K562 (cell line): ENCODE measurements around the gene STX1A. TPM values are rescaled to one million over a fixed set of nuclear protein-coding genes. Genes with fewer than 3 reads are reported as not detected.

Source experiments
- BRF1 ChIP-seq: IDR thresholded peaks from 3 replicates; pipeline ENCODE4 v1.6.1; 2011; ENCODE audit warnings: borderline replicate concordance, mild to moderate bottlenecking; ENCODE audit not compliant: insufficient read length; ENCODE audit errors: extremely low read depth
- CBX1 ChIP-seq: sonication (generic); IDR thresholded peaks from 2 replicates; pipeline ENCODE4 v1.6.1; 2016; ENCODE audit warnings: antibody characterized with exemption, low read depth, mild to moderate bottlenecking
- CHD2 ChIP-seq: IDR thresholded peaks from 2 replicates; pipeline ENCODE4 v1.6.1; 2011; ENCODE audit warnings: low read depth, low read length
- CTBP1 ChIP-seq: fragments of 450-650 bp; IDR thresholded peaks from 2 replicates; pipeline ENCODE4 v1.6.1; 2016; ENCODE audit warnings: borderline replicate concordance
- DMBX1 ChIP-seq: fragments of 250-450 bp; sonication (Bioruptor Pico); IDR thresholded peaks from 2 replicates; pipeline ENCODE4 v1.8.0; 2022; ENCODE audit warnings: inconsistent platforms, mild to moderate bottlenecking, moderate library complexity, borderline replicate concordance
- FOXK1 ChIP-seq: sonication (generic); formaldehyde crosslinking; IDR thresholded peaks from 2 replicates; pipeline ENCODE4 v1.8.0; 2022; ENCODE audit warnings: missing genetic modification reagents, mild to moderate bottlenecking, borderline replicate concordance
- GABPA ChIP-seq: fragments of 200-800 bp; sonication (Bioruptor generic); conservative IDR thresholded peaks from 2 replicates; pipeline ENCODE4 v1.6.1; 2016; ENCODE audit warnings: low read depth, missing genetic modification characterization, missing compliant biosample characterization
- GATAD2B ChIP-seq: fragments of 450-650 bp; IDR thresholded peaks from 2 replicates; pipeline ENCODE4 v1.6.1; 2017; ENCODE audit warnings: mild to moderate bottlenecking, borderline replicate concordance
- HNRNPK ChIP-seq: fragments of 200-400 bp; formaldehyde crosslinking; IDR thresholded peaks from one replicate; pipeline ENCODE4 v1.6.1; 2018; ENCODE audit warnings: mild to moderate bottlenecking, low read depth, low read length; ENCODE audit not compliant: poor library complexity, severe bottlenecking
- KDM1A ChIP-seq, 2 experiments: fragments of 450-650 bp; IDR thresholded peaks; 2 replicates each; pipeline ENCODE4 v1.6.1; 2016; ENCODE audit warnings: mild to moderate bottlenecking in 2 of 2
- NEUROD1 ChIP-seq: fragments of 150-350 bp; IDR thresholded peaks from 2 replicates; pipeline ENCODE4 v1.6.1; 2014; ENCODE audit warnings: borderline replicate concordance, low read length, low read depth; ENCODE audit not compliant: partially characterized antibody
- SIN3A ChIP-seq, 2 experiments: fragments of 150-350 bp in 1 of 2; IDR thresholded peaks; 2 replicates each; pipeline ENCODE4 v1.6.1; 2011 to 2016; ENCODE audit warnings: borderline replicate concordance in 2 of 2, low read depth in 2 of 2, low read length in 2 of 2, mild to moderate bottlenecking in 2 of 2, moderate library complexity in 2 of 2; ENCODE audit not compliant: control insufficient read depth in 1 of 2
- SIX5 ChIP-seq, 2 experiments: IDR thresholded peaks; 2 replicates each; pipeline ENCODE4 v1.6.1; 2011; ENCODE audit warnings: low read length in 2 of 2, borderline replicate concordance in 1 of 2, low read depth in 1 of 2, mild to moderate bottlenecking in 1 of 2, moderate library complexity in 1 of 2; ENCODE audit not compliant: insufficient read depth in 1 of 2
- TEAD1 ChIP-seq, 2 experiments: fragments of 450-650 bp in 1 of 2; sonication (generic) in 1 of 2; formaldehyde crosslinking; IDR thresholded peaks; 2 replicates each; pipeline versions ENCODE4 v1.4.0 to v1.8.0; 2020 to 2022; ENCODE audit warnings: mild to moderate bottlenecking in 2 of 2, missing genetic modification reagents in 1 of 2
- ZNF24 ChIP-seq: fragments of 450-650 bp; IDR thresholded peaks from 2 replicates; pipeline ENCODE4 v1.6.1; 2016
- ZNF324 ChIP-seq: fragments of 250-450 bp; sonication (Bioruptor Pico); IDR thresholded peaks from 2 replicates; pipeline ENCODE4 v1.4.0; 2020; ENCODE audit warnings: mild to moderate bottlenecking
- polyA plus RNA-seq, 8 experiments: library from polyadenylated mRNA; depleted of rRNA in 4 of 8; stranded (reverse) in 5 of 8; unstranded in 3 of 8; fragments of >200 nt; fragmentation: Nextera tagmentation in 2 of 8; fragmentation: Illumina TruSeq in 1 of 8; extraction: Ambion mirVana in 2 of 8; extraction: Trizol in 1 of 8; gene quantifications; 2 replicates each; pipeline versions ENCODE4 v1.2.1 to v1.2.3, GENCODE V29; 2011 to 2014; ENCODE audit warnings: inconsistent platforms in 1 of 8, missing spikeins in 1 of 8
- total RNA-seq, 7 experiments: library from RNA; depleted of rRNA in 6 of 7; stranded (reverse); fragments of >200 nt in 6 of 7; fragmentation: Illumina TruSeq in 2 of 7; extraction: Trizol in 2 of 7; gene quantifications; 2 replicates each; pipeline versions ENCODE4 v1.2.1 to v1.2.3, GENCODE V29; 2011 to 2021; ENCODE audit warnings: low replicate concordance in 1 of 7
- TF ChIP-seq, protein P1 (sequence below): fragments of 250-450 bp; sonication (Bioruptor Pico); IDR thresholded peaks from 2 replicates; pipeline ENCODE4 v1.8.0; 2021; ENCODE audit warnings: borderline replicate concordance, mild to moderate bottlenecking, moderate library complexity; ENCODE audit not compliant: poor library complexity, severe bottlenecking
- TF ChIP-seq, protein P2 (sequence below): sonication (generic); formaldehyde crosslinking; IDR thresholded peaks from 2 replicates; pipeline ENCODE4 v1.8.1; 2023; ENCODE audit warnings: mild to moderate bottlenecking, missing genetic modification reagents
- TF ChIP-seq, protein P3 (sequence below): sonication (generic); formaldehyde crosslinking; IDR thresholded peaks from 2 replicates; pipeline ENCODE4 v1.9.0; 2022; ENCODE audit warnings: mild to moderate bottlenecking, missing genetic modification reagents
- TF ChIP-seq, protein P4 (sequence below): IDR thresholded peaks from 2 replicates; pipeline ENCODE4 v1.6.1; 2011; ENCODE audit not compliant: insufficient read length; ENCODE audit errors: extremely low read depth
- TF ChIP-seq, protein P5 (sequence below): sonication (generic); formaldehyde crosslinking; IDR thresholded peaks from 2 replicates; pipeline ENCODE4 v1.8.0; 2022; ENCODE audit warnings: mild to moderate bottlenecking, low read depth, missing genetic modification reagents

STX1A gene
- total and polyA plus RNA-seq, 9 of the 15 experiments (the other 6 are each of a cell fraction or from before 2014, with no cell fraction given) = 0.04 to 15.1 (median 6.3) TPM

DNA sequence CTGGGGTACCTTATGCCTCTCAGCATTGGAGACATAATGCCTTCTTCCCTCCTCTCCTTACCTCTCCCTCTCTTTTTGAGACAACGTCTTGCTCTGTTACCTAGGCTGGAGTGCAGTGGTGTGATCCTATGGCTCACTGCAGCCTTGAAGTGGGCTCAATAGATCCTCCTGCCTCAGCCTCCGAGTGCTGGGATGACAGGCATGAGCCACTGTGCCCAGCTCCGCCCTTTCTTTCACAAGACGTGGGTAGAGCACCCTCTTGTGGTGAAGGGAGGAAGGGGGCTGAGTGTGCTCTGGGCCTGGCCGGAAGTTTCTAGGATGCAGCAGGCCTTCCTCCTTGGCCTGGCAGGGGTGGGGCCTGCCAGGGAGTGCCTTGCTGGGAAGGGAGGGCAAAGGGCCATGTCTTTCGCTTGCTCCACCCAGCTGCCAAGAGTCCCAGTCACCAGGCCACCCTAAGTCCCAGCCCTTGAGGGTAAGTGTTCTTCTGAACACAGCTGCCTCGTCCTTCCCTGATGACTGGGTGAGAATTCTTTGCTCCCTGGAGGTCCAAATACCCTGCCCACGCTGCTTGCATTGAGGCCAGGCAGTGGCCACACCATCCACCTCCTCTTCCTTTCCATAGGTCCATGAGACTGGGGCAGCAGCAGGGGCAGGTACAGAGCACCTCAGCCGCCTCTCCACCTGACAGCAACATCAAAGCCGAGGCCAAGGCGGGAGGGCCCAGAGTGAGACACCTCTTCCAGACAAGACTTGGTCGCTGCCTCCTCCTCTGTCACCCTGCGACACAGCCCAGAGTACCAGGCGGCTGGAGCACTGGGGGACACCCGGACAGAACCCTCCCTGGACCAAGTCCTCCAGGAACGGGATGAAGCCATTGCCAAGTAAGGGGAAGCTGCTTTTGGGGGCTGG, 15.4 kb upstream of the STX1A start (continued):
- TF ChIP-seq GABPA (tag) = peak; percentile 68
- no peak for TF ChIP-seq SIN3A (IDR thresholded peaks at IDR 0.05; ENCODE audit: borderline replicate concordance in 2 of 2, control insufficient read depth in 1 of 2, low read depth in 2 of 2, low read length in 2 of 2)
- TF ChIP-seq ZNF24 = no peak
- peak; percentile 26 for TF ChIP-seq CHD2
- no peak for TF ChIP-seq ZNF324 (CRISPR knock-in tag)
- peak; percentile 17 for TF ChIP-seq NEUROD1
- peak; percentile 10; the same call in 1 of the 2 replicates for TF ChIP-seq CBX1
- no peak for TF ChIP-seq FOXK1
- TF ChIP-seq, protein P1, sequence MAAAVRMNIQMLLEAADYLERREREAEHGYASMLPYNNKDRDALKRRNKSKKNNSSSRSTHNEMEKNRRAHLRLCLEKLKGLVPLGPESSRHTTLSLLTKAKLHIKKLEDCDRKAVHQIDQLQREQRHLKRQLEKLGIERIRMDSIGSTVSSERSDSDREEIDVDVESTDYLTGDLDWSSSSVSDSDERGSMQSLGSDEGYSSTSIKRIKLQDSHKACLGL (CRISPR knock-in tag) = no peak
- TF ChIP-seq SIX5 (IDR thresholded peaks at IDR 0.05; ENCODE audit: borderline replicate concordance in 1 of 2, insufficient read depth in 1 of 2, low read depth in 1 of 2, low read length in 2 of 2) = no peak
- no peak for TF ChIP-seq DMBX1 (CRISPR knock-in tag)
- peak in 1 of 2 experiments; percentile 39; a peak in 1 of 4 replicates for TF ChIP-seq KDM1A (IDR thresholded peaks at IDR 0.05)
- TF ChIP-seq, protein P2, sequence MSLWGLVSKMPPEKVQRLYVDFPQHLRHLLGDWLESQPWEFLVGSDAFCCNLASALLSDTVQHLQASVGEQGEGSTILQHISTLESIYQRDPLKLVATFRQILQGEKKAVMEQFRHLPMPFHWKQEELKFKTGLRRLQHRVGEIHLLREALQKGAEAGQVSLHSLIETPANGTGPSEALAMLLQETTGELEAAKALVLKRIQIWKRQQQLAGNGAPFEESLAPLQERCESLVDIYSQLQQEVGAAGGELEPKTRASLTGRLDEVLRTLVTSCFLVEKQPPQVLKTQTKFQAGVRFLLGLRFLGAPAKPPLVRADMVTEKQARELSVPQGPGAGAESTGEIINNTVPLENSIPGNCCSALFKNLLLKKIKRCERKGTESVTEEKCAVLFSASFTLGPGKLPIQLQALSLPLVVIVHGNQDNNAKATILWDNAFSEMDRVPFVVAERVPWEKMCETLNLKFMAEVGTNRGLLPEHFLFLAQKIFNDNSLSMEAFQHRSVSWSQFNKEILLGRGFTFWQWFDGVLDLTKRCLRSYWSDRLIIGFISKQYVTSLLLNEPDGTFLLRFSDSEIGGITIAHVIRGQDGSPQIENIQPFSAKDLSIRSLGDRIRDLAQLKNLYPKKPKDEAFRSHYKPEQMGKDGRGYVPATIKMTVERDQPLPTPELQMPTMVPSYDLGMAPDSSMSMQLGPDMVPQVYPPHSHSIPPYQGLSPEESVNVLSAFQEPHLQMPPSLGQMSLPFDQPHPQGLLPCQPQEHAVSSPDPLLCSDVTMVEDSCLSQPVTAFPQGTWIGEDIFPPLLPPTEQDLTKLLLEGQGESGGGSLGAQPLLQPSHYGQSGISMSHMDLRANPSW = 0 out of 2 replicates have a peak, but pooled peaks have one; percentile 40
- TF ChIP-seq GATAD2B = no peak
- TF ChIP-seq, protein P3, sequence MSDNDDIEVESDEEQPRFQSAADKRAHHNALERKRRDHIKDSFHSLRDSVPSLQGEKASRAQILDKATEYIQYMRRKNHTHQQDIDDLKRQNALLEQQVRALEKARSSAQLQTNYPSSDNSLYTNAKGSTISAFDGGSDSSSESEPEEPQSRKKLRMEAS (CRISPR knock-in tag) = peak; percentile 67
- TF ChIP-seq, protein P4, sequence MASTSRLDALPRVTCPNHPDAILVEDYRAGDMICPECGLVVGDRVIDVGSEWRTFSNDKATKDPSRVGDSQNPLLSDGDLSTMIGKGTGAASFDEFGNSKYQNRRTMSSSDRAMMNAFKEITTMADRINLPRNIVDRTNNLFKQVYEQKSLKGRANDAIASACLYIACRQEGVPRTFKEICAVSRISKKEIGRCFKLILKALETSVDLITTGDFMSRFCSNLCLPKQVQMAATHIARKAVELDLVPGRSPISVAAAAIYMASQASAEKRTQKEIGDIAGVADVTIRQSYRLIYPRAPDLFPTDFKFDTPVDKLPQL = no peak
- TF ChIP-seq HNRNPK = no peak
- TF ChIP-seq TEAD1 (CRISPR knock-in tag; IDR thresholded peaks at IDR 0.05) = peak; percentile 35 to 38; a peak in 1 of 4 replicates
- TF ChIP-seq, protein P5, sequence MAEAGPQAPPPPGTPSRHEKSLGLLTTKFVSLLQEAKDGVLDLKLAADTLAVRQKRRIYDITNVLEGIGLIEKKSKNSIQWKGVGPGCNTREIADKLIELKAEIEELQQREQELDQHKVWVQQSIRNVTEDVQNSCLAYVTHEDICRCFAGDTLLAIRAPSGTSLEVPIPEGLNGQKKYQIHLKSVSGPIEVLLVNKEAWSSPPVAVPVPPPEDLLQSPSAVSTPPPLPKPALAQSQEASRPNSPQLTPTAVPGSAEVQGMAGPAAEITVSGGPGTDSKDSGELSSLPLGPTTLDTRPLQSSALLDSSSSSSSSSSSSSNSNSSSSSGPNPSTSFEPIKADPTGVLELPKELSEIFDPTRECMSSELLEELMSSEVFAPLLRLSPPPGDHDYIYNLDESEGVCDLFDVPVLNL (CRISPR knock-in tag) = no peak
- peak; percentile 92 for TF ChIP-seq CTBP1
- no peak for TF ChIP-seq BRF1
